NCI-H2196 (cell line): ENCODE data around the gene C12orf75.
"Not testable (repeated sequence)": the region's sequence is repeated elsewhere in the genome, so short reads cannot be mapped to it uniquely, and the experiment has no call there.

Source experiments
- DNase-seq: peaks from one replicate; lab custom pipeline; 2025; ENCODE audit not compliant: unreplicated experiment; lab: John Stamatoyannopoulos, UW

C12orf75 gene

GRCh38 chr12:105369014-105369413, 38.5 kb downstream of the C12orf75 start:
- DNase-seq: no peak

GRCh38 chr12:105374303-105374702, 43.8 kb downstream of the C12orf75 start:
- no peak for DNase-seq

GRCh38 chr12:105377077-105377476, 46.6 kb downstream of the C12orf75 start:
- no peak for DNase-seq

GRCh38 chr12:105378911-105379310, 48.4 kb downstream of the C12orf75 start:
- DNase-seq: peak; percentile 23

- DNase-seq: peak; percentile 52
Measured at GRCh38 chr12:105382771-105383622, 52.5 kb downstream of the C12orf75 start.

GRCh38 chr12:105384220-105384619, 53.7 kb downstream of the C12orf75 start:
- no peak for DNase-seq

- no peak for DNase-seq
Measured at GRCh38 chr12:105384916-105385535, 54.5 kb downstream of the C12orf75 start.

GRCh38 chr12:105386431-105386830, 55.9 kb downstream of the C12orf75 start:
- no peak for DNase-seq

- DNase-seq: no peak
Measured at GRCh38 chr12:105391231-105391630, 60.7 kb downstream of the C12orf75 start.

- DNase-seq: no peak
Measured at GRCh38 chr12:105393587-105393986, 63.1 kb downstream of the C12orf75 start.

GRCh38 chr12:105396024-105396423, 65.5 kb downstream of the C12orf75 start:
- no peak for DNase-seq

GRCh38 chr12:105396983-105397382, 66.5 kb downstream of the C12orf75 start:
- no peak for DNase-seq

- DNase-seq: no peak
Measured at GRCh38 chr12:105398930-105399329, 68.4 kb downstream of the C12orf75 start.

GRCh38 chr12:105399428-105400081, 69.1 kb downstream of the C12orf75 start:
- no peak for DNase-seq

GRCh38 chr12:105400227-105400626, 69.7 kb downstream of the C12orf75 start:
- DNase-seq: no peak

GRCh38 chr12:105401198-105401597, 70.7 kb downstream of the C12orf75 start:
- DNase-seq: no peak

- no peak for DNase-seq
Measured at GRCh38 chr12:105402366-105402765, 71.9 kb downstream of the C12orf75 start.

- DNase-seq: no peak
Measured at GRCh38 chr12:105403095-105403494, 72.6 kb downstream of the C12orf75 start.

- not testable (repeated sequence) for DNase-seq
Measured at GRCh38 chr12:105404134-105404533, 73.6 kb downstream of the C12orf75 start.

- no peak for DNase-seq
Measured at GRCh38 chr12:105406497-105406896, 76.0 kb downstream of the C12orf75 start.

GRCh38 chr12:105409279-105409678, 78.8 kb downstream of the C12orf75 start:
- no peak for DNase-seq
